NCI-H2196 (cell line): ENCODE results near the gene NCKIPSD.

Experiments
- DNase-seq: peaks from one replicate; lab custom pipeline; 2025; ENCODE audit not compliant: unreplicated experiment; lab: John Stamatoyannopoulos, UW

Gene NCKIPSD

GRCh38 chr3:48625600-48625999 is 60.1 kb downstream of the NCKIPSD start:
- DNase-seq = no peak

DNA sequence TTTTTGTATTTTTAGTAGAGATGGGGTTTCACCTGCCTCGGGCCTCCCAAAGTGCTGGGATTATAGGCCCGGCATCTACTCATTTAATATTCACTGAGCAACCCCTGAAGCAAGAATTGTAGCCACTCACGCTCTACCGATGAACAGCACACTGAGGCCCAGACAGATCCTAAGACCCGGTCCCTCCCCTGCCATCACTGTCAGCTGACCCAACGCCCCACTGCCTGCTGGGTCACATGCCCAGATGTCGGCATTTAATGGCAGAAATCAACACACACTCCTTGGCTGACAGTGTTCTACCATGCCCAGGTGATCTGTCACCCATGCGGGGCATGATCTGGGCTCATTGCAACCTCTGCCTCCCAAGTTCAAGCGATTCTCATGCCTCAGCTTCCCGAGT is 60.9 kb downstream of the NCKIPSD start:
- no peak for DNase-seq

- DNase-seq = peak; percentile 55
These were observed 61.7 kb downstream of the NCKIPSD start for GRCh38 chr3:48623851-48624547.
